Coronary artery (tissue), 2 donors: ENCODE data around the gene TMEM238.

Source experiments
- DNase-seq: peaks from one replicate; pipeline ENCODE4 v3.0.0-alpha.2; 2017; ENCODE audit warnings: low spot score
- H3K27ac ChIP-seq, 2 donors: fragments of 200-600 bp; sonication (generic); one replicate each; pipeline ENCODE4 v1.5.1; 2016 to 2019
- H3K4me3 ChIP-seq: fragments of 200-600 bp; sonication (generic); 2 replicates; pipeline ENCODE4 v1.5.1; 2016; ENCODE audit warnings: mild to moderate bottlenecking, moderate library complexity
- CTCF ChIP-seq: fragments of 200-600 bp; sonication (generic); IDR thresholded peaks from one replicate; pipeline ENCODE4 v1.5.1; 2019; ENCODE audit warnings: antibody characterized with exemption

The TMEM238 gene

GRCh38 chr19:55400281-55401087 lies 16.4 kb upstream of the TMEM238 start:
- H3K4me3 ChIP-seq: no peak overlapping the region
- H3K27ac ChIP-seq: no peak overlapping the region
- DNase-seq: no peak
- TF ChIP-seq CTCF: no peak

GRCh38 chr19:55398200-55398925 lies 14.3 kb upstream of the TMEM238 start:
- TF ChIP-seq CTCF: no peak
- Histone ChIP-seq H3K27ac (no peak overlapping the region), H3K4me3 (no peak overlapping the region)
- no peak for DNase-seq

- DNase-seq: no peak
- Histone ChIP-seq H3K4me3 (no peak overlapping the region), H3K27ac (no peak overlapping the region)
- no peak for TF ChIP-seq CTCF
Observed at GRCh38 chr19:55392820-55393761, 9.0 kb upstream of the TMEM238 start.

- Histone ChIP-seq H3K27ac (no peak overlapping the region), H3K4me3 (no peak overlapping the region)
- no peak for DNase-seq
- TF ChIP-seq CTCF: no peak
Observed at GRCh38 chr19:55391702-55392615, 7.9 kb upstream of the TMEM238 start.

- TF ChIP-seq CTCF: no peak
- no peak overlapping the region for H3K4me3 ChIP-seq
- no peak overlapping the region for H3K27ac ChIP-seq
- no peak for DNase-seq
Observed at GRCh38 chr19:55391191-55391670, 7.1 kb upstream of the TMEM238 start.

GRCh38 chr19:55390461-55390880 lies 6.4 kb upstream of the TMEM238 start:
- TF ChIP-seq CTCF: no peak
- DNase-seq: no peak
- Histone ChIP-seq H3K4me3 (no peak overlapping the region), H3K27ac (no peak overlapping the region)
